AG08396 (cell line): ENCODE results near the gene POLE3.
"Not testable (repeated sequence)": the region's sequence is repeated elsewhere in the genome, so short reads cannot be mapped to it uniquely, and the experiment has no call there.

Source experiments
- DNase-seq: peaks from one replicate; pipeline ENCODE4 v3.0.0; 2012; ENCODE audit warnings: low spot score, mixed read lengths

Gene POLE3, protein sequence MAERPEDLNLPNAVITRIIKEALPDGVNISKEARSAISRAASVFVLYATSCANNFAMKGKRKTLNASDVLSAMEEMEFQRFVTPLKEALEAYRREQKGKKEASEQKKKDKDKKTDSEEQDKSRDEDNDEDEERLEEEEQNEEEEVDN

DNA sequence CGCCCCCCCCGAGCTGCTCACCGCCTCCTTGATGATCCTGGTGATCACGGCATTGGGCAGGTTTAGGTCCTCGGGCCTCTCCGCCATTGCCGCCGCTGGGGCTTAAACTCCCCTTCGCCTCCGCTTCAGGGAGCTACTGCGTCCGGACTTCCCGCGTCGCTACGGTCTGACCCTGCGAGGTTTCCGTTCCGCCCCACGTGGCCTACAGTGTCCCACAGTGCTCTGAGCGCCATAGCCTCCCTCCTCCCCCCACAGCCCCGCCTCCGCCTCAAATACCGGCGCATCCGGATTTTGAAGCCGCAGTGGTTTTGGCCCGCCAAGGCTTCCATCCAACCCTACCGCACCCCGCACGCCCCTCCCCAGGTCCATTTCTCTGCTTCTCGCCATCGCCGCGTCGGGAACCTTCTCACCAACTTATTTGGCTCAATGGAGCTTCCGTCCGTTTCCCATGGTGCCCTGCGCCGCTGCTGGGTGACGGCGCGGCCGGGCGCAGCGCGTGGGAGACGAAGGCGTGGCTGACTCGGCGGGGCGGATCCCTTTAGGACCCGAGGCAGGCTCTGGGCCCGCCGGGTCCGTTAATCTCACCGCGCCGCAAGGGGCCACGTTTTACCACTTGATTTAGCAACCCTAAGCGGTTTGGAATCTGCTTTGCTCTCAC lies at the start of gene POLE3, which contains the start of gene C9orf43:
Gene POLE3, minus strand, starts transcription at position 469 of the 658 bp plus-strand sequence. Its CDS starts 382 bp downstream, at position 87.
Gene C9orf43, plus strand, starts transcription at position 541 of the 658 bp plus-strand sequence. CDS start 2,747 bp downstream, outside the sequence.
- peak; percentile 94 for DNase-seq

DNA sequence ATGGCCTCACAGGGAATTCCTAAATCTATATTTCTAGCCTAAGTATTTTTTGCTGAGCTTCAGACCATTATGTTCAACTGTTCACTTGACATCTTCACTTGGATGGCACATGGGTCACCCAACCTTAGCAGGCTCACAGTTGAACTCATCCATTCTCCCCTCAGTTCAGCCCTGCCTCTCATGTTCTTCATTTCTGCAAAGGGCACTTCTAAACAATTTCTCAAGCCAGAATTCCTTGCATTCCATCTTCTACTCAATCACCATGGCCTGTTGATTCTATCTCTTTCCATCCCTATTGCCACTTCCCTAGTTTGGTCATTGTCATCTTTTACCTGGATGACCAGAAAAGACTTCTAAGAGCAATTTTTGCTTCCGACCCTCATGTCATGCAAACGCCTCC lies 45.8 kb upstream of the POLE3 start:
- peak; percentile 47 for DNase-seq

DNA sequence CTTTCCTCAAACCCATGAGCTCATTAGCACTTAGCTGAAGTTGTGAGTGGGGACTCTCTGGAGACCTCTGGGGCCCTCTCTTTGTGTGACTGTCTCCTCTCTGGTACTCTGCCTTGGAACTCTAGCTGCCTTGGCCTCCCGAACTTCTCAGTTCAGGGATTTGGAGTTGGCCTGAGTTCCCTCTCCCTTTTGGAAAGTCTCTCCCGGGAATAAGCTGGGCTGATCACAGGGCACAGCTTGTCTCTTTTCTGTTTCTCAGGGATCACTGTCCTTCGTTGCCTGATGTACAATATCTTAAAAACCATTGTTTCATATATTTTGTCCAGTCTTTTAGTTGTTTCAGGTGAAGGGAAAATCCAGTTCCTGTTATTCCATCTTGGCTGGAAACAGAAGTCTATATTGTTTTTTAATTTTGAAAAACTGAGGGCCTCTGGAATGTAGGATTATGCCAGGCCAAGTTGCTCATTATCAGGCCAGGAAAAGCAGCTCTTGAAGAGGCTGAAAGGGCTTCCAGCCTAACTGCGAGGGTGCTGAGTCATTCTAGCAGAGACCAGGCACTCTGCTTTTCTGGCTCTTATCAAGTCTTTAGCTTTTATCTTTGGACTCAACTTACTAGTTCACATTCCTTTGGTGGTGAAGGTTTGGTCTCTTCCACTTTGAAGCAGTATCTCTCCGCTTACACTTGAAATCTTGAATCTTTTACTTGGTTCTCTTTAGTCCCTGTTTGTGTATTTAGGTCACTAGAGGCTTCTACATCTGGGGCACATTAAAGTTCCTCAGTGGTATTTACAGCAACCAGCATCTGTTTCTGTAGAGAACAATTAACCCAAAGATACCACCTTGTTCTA lies 44.7 kb upstream of the POLE3 start:
- DNase-seq = peak; percentile 80

DNA sequence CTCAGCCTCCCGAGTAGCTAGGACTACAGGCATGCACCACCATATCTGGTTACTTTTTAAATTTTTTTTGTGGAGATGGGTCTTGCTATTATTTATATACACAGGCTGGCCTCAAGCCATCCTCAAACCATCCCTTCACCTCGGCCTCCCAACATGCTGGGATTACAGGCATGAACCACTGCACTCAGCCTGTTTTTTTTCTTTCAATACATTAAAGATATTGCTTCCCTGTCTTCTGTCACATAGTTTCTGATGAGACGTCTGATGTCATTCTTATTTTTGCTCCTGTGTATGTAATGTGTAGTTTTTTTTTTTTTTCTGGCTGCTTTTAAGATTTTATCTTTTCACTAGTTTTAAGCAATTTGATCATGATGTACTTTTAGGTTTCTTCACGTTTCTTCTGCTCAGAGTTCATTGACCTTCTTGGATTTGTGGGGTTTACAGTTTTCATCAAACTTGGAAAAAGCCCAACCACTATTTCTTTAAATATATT lies 41.7 kb upstream of the POLE3 start:
- DNase-seq = no peak

DNA sequence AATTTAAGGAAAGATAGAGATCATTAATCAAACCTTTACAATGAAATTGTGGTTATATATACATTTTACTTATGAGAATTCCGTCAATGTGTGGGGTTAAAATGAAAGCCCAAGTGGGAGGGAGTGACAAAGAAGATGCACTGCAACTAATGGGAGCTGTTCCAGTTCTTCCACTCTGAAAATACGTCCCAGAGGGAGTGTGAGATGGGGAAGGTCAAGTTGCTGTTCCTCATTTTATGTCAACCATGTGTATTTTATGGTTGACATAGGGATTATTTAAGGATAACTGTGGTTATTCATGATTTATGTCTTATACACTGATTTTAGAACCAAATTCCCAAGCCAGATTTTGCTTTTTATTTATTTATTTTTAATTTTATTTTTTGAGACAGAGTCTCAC lies 38.9 kb upstream of the POLE3 start:
- no peak for DNase-seq

DNA sequence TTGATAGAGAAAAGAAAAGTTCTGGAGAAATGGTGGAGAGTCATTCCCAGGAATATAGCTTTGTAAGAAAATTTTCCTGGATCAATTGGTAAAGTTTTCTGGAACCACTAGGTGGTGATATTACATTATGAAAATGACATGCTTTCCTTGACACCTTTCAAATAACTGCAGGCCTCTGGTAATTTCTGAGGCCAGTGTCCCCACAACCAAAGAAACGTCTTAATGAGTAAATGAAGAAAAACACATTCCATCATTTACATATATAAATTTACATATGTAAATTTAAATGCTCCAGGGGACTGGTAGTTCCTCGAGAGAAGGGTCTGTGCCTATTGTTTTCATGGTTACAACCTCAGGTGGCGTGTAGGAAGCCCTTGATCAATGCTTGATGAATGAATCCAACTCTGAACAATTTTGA lies 35.9 kb upstream of the POLE3 start:
- peak; percentile 67 for DNase-seq

DNA sequence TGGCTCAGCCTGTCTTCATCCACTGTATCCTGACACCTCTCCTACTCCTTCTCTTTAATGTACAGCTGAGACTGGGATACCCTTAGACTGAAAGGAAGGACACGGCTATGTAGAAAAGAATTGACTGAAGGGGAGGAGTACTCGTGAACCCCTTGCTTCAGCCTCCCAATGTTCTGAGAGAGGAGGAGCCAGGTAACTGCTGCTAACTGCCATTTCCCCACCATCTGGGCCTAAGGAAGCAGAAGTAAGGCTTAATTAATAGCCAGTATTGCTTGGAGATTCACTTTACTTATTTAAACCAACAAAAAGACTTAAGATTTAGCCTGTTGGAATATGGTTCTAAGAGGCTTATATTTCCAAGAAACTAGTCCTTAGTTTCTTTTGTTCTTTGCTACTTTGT lies 34.3 kb upstream of the POLE3 start:
- DNase-seq = no peak

DNA sequence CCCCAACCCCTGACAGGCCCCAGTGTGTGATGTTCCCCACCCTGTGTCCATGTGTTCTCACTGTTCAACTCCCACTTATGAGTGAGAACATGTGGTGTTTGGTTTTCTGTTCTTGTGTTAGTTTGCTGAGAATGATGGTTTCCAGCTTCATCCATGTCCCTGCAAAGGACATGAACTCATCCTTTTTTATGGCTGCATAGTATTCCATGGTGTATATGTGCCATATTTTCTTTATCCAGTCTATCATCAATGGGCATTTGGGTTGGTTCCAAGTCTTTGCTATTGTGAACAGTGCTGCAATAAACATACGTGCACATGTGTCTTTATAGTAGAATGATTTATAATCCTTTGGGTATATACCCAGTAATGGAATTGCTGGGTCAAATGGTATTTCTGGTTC lies 27.2 kb upstream of the POLE3 start:
- DNase-seq = not testable (repeated sequence)

DNA sequence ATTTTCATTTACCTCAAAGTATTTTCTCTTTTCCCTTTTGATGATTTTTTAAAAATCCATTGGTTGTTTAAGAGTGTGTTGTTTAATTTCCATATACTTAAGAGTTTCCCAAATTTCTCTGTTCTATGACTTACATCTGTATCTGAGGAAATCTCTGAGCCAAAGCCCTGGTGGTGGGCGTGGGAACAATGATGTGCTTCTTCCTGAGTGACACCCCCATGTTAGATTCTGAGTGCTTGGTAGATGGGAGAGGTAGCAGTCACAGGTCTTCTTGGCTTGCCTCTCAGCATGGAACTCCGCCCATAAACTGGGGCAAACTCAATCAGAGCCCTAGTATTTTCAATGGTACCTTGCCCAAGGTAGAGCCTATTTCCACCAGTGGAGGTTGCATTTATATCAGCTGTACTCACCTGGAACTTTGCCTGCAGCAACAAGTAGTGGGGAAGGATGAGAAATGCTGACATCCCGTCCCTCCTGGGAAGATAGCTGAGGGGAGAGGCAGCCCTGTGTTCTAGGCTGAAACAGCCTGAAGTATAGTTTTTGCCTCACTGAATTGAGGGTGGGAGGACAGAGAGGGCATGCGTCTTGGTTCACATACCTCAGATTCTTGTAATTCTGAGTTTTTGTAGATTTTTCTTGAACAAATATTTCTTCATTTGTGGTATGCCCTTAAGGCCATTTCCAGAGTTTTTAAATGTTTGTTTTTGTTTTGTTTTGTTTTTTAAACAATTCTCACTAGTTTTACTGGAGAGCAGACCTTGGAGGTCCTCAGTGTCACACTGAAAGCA lies 26.4 kb upstream of the POLE3 start:
- peak; percentile 39 for DNase-seq

DNA sequence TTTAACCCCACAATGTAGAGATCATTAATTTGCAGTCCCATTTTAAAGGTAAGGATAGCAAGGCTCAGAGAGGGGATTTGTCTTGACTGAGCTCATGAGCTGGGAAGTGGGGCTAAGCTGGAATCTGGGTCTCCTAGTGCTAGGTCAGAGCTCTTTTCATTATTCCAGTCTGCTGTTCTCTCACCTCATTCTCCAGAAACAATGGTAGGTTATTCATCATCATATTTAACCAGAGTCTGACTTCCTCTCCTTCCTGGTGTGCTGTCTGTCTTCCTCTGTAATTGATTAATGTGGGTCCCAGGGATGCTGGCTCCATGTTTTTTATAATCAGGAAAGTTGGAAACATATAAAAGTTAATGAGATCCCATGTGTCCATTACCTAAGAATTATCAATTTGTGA lies 20.7 kb upstream of the POLE3 start:
- no peak for DNase-seq

DNA sequence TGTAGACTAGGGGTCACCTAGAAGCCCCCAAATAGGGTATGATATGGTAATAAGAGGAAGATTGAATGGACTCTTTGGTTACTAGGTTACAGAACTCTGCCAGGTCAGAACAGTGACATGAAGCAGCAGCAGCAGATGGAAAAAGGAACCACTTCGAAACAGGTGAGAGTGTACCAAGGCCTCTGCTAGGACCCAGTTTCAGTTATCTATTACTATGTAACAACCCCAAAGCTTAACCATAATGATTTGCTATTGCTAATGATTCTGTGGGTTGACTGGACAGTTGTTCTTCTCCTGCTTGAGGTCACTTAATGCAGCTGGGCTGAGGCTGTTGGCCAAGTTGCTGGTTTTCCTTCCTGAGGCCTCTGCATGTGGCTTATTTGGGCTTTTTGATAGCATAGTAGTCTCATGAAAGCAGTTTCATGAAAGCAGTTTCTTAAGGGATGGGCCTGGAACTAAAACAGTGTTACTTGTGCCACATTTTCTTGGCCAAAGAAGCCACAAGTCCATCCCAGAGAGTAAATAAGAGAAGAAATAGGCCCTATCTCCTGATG lies 17.7 kb upstream of the POLE3 start:
- DNase-seq = no peak

DNA sequence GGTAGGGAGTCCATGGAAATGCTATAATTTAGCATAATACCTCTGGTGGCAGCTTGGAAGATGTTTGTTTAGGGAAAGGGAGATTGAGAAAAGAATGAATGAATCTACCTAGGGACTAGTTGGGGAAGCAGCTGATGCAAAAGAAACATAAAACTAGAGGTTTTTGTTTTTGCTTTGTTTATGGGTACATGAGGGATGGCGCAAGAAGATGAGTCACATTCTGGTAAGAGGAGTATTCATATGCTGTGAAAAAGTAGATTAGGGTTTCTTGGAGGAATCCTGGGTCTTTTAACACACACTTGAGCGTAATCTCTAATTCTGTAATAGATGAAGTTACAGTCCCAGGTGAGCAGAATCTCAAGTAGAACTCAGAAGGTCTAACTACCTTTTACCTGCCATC lies 17.2 kb upstream of the POLE3 start:
- no peak for DNase-seq

DNA sequence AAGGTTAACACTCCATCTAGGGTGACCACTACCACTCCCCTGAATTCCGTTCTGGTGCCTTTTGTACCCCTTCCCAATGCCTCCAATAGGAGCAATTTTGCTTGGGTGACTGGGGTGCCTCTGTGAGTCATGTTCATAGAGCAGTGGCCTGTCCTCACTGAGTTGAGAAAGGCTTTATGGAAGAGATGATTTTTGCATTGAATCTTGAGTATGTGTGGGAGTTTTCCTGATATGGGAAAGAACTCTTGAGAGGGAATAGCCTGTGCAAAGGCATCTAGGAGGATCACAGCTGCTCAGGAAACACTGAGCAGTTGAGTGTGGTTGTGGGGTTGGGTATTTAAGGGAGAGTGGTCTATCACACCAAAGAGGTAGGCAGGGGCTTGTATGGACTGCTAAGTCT lies 16.2 kb upstream of the POLE3 start:
- no peak for DNase-seq

DNA sequence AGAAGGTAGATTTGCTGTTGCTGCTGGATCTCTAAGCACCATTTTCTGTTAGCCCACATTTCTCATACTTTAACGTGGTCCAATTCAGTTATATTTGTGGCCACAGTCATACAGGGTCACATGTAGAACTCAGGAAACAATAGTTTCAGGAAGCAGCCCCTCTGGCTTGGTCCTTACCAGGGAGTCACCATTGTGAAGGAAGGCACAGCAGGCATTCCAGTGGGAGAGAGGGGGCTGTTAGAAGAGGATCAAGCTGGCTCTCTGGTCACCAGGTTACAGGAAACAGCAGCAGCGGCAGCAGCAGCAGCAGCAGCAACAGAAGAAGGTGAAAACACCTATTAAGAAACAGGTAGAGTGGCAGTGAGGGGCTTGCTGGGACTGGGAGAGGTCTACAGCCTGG lies 14.6 kb upstream of the POLE3 start:
- no peak for DNase-seq

DNA sequence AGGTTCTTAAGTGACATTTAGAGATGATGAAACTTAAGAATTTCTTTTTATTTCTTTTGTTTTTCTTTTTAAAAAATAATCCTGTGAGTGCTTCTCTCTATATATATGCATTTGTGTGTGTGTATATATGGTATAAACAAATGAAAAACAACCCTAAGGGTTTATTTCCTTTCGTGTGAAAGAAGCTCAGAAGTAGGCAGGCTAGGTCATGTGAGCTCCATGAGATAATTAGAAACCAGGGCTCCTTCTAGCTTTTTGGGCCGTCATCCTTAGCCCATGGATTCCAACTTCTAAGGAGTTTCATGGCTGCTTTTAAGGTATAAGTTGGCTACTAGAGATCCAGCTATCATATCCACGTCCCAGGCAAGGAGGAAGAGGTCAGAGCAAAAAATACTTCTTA lies 11.3 kb upstream of the POLE3 start:
- no peak for DNase-seq

DNA sequence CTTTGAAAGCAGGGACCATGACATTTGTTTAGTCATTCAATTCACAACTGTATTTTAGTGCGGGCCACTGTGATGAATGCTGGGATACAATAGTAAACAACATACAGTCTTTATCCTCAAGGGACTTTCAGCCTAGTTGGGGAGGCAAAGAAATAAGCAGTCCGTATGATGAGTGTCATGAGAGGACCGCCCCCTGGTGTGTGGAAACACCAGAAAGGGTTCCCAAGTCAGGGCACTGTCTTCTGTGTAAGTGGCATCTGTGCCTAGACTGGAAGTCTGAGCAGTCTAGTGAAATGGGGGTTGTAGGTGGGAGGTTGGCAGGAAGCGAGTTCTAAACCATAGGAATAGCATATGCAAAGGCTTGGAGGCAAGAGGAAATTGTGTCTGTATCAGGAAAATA lies 6.9 kb upstream of the POLE3 start:
- no peak for DNase-seq

DNA sequence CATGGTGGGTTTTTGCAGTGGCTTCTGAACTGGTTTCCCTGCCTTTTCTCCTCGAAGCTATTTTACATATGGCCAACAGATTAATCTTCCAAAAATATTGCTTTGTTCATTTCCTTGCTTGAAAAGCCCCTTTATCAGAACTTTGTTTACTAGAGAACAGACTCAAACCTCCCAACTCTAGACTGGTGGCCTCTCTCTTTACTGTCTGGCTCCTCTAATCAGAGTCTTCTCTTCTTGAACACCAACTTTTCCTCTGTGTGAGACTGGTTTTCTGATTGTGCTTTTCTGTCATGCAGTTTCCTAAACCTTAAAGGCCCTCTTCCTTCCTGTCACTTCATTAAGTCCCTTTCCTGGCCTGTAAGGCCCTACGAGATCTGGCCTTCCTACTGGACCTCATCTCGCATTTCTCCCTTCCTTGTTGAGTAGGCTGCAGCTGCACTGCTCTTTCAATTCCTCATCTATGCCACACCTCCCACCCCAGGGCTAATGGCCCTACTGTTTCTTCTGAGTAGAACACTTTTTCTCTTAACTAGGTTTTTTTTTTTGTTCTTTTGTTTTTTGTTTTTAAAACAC lies 5.8 kb upstream of the POLE3 start:
- no peak for DNase-seq

DNA sequence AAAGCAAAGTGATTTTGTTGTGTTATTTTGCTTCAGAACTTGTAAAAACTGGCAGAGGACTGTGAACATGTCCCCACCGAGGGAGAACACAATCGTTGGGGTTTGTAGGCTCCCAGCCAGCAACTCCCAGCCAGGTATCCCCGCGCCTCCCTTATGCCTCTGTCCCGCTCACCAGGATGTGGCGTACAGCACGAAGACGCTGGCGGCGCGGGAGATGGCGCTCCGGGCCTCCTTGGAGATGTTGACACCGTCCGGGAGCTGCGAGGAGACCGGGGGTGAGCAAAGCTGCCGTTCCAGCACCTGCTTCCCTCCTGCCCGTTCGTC lies 630 bp downstream of the POLE3 start:
- DNase-seq = no peak

DNA sequence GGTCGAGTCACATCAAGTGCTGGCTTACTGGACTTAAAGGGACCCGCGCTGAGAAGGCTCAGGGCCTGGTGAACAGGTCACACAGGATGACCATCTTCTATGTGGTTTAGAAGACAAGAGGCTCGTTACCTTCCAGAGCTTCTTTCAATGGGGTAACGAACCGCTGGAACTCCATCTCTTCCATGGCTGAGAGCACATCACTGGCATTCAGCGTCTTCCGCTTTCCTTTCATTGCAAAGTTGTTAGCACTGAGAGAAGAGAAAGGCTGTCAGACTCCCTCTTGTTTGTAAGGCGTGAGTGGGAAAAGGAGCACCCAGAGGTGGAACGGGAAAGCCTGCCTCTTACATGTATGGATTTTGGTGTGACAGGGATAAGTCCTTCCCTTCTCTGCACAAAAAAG lies 994 bp downstream of the POLE3 start:
- DNase-seq = no peak

DNA sequence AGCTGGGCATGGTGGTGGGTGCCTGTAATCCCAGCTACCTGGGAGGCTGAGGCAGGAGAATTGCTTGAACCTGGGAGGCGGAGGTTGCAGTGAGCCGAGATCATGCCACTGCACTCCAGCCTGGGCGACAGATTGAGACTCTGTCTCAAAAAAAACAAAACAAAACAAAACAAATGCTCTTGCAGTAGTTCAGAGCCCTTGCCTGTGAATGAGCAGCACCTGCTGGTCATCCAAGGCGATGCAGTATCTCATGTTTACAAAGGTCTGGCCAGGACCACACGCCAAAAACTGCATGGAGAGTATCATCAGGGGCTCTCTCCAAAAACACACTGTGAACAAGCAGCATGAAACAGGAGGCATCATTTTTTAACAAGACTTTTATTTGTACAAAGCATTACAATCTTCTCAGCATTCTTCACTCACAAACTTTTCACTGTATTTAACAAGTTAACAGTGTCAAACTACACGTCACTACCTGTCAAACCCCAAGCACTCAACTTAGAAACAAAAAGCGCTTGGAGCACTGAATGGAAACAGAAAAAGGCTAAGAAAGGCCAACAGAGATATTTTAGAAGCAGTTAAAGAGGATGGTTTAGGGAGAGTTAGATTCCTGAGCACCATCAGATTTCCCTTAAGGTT lies 3.5 kb downstream of the POLE3 start:
- DNase-seq = peak; percentile 71

DNA sequence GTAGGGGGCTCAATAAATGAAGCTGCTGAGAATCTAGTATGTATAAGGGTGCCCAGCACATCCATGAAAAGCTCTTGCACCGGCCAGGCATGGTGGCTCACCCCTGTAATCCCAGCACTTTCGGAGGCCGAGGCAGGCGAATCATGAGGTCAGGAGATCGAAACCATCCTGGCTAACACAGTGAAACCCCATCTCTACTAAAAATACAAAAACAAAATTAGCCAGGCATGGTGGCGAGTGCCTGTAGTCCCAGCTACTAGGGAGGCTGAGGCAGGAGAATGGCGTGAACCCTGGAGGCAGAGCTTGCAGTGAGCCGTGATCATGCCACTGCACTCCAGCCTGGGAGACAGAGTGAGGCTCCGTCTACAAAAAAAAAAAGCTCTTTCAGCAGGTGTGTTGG lies 4.1 kb downstream of the POLE3 start:
- not testable (repeated sequence) for DNase-seq
